Adipose tissue (tissue), 3 donors: ENCODE measurements around the gene ABLIM1. TPM values are rescaled to one million over a fixed set of nuclear protein-coding genes. Genes with fewer than 3 reads are reported as not detected.

Experiments
- H3K27ac ChIP-seq: one replicate; pipeline ENCODE4 v1.5.1; 2013; ENCODE audit warnings: low read depth, low read length
- WGBS, 3 donors: extraction: QIAGEN DNeasy Blood & Tissue Kit; methylation state at CpG; one replicate each; pipeline ENCODE4 v1.1.7; 2013; 5-methylcytosine and 5-hydroxymethylcytosine counted together
- polyA plus RNA-seq, 3 donors: library from polyadenylated mRNA; stranded (reverse); fragments of 200-250 nt; gene quantifications; one replicate each; pipeline ENCODE4 v1.2.3, GENCODE V29; 2013
- donor health status: healthy with polysubstance abuse.
- donor health status: Bipolar disorder and iron deficiency.
- donor health status: healthy.

ABLIM1 gene
- polyA plus RNA-seq, 3 donors, result 13.0 to 50.6 (median 32.9) TPM

DNA sequence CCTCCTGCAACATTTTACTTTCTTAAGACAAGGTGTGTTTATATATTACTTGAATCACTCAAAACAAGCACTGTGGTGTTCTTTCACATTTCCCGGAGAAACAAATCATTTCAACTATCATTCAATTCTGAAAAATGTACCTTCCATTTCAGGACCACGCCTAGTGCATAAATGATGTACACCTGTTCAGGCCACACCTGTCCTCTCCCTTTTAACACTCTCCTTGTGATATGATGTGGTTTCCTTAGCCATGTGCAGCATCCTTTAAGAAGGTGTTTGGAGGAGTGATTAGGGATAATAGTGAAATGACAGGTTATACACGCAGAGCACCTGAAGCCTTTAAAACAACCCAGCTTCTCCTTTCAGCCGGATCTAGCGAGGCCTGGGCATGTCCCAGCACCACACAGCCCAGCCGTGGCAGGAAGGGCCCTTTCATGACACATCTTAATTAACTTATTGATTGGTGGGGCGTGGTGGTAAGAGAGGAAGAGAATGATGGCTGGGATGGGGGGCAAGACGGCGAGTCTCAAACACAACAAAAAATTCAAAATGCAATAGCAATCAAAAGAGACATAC, 26.9 kb downstream of the ABLIM1 start:
- WGBS, 3 donors, result 34 to 51% (median 37%) methylated on average over 9 of the region's 9 CpGs

DNA sequence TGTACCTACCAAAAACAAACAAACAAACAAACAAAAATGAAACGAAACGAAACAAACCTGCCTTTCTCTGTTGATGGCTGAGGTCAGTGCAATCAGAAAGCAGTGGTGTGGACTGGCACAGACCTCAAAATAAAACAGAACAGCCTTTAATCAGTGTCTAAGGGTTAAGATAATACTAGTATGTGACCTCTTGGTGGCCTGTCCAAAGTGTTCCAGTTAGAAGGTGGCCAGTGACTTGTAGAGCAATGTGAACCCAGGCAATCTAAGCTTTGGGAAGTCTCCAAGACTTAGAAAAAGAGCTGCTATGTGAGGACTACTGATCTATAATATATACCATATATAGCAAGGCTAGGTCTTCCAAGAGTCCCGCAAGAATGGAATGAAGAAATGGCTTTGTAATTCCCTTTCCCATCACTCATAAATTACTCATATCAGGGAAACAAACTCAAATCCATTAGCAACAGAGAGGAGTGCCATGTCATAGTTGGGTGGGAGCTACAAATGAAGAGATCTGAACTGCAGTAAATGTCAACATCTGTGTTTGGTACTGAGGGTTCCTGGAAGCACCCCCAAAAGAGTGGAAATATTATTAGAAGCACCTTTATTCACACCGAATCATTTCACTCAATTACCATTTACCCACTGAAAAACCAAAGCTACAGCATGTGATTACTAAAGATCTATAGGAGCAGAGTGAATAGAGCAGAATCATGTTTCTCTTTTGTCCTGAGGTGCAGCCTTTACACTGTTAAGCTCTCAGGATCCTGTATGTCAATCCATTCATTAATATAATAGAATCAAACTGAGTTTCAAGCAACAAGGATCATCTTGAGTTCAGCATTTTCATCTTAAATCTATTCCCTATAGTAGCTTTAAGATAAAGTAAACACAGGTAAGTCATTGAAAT, 28.0 kb downstream of the ABLIM1 start:
- no peak overlapping the region for H3K27ac ChIP-seq
- WGBS, 3 donors, result 68 to 79% (median 75%) methylated on average over 4 of the region's 4 CpGs

More for the DNA sequence above, 26.9 kb downstream of the ABLIM1 start:
- H3K27ac ChIP-seq, result no peak overlapping the region

DNA sequence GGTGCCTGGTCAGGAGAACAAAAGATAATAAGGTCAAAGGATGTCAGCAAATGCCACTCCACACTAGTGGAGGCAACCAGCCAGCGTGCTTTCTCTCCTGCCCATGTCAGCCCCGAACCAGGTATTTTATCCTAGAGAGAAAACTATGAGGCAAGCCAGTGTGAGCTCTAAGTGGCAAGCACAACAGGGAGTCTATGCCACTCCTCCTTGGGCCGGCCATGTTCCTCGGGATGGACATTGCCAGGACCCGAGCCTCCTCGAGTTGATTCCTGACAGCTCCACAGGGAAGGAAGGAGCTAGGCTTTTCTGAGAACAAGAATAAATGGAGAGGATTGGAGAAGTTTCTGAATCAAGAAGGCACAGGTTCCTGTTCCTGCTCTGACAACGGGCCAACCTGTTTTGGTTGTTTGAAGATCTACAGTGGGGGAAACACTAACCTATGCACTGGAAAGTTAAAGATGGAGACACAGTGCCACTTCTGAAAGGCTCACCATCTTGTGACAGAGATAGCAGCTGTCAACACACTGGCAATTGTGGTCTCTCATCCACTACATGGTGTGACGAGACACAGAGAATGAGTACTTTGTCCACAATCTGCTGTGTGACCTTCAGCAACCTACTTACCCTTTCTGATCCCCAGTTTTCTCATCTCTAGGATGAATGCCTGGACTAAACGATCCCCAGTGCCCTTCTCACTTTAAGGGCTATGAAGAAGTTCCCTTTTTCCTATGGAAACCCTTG, 28.8 kb downstream of the ABLIM1 start:
- H3K27ac ChIP-seq, result no peak overlapping the region
- 80 to 82% (median 81%) methylated on average over 9 of the region's 9 CpGs for WGBS, 3 donors

DNA sequence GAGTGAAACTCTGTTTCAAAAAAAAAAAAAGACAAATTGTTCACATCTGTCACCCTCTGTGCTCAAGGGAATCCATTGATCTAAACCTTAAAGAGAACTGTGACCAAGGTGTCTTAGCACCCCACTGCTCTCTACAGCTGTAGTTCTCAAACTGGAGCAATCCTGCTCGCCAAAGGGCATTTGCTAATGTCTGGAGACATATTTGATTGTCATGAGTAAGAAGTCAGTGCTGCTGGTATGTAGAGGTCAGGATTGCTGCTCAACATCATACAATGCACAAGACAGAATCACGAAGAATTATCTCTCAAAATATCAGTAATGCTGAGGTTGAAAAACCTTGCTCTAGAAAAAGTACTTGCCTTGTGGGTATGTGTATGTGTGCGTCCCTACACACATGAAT, 30.0 kb downstream of the ABLIM1 start:
- 92 to 97% (median 95%) methylated on average over 3 of the region's 3 CpGs for WGBS, 3 donors

DNA sequence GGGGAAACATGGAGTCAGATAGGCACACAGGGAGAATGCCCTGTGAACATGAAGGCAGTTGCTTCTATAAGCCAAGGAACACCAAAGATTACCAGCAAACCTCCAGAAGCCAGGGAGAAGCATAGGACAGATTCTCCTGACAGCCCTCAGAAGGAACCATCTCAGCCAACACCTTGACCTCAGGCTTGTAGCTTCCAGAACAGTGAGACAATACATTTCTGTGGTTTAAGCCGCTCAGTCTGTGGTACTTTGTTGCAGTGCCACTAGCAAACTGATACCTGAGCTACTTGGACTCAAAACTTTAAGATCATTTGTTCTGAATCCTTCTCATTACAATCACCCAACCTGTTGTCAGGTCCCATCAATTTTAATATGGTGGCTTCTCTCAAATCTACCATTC, 31.2 kb downstream of the ABLIM1 start:
- WGBS, 3 donors, result 96 to 100% (median 100%) methylated on average over 1 of the region's 1 CpG

More for the DNA sequence above, 30.0 kb downstream of the ABLIM1 start:
- H3K27ac ChIP-seq, result no peak overlapping the region

DNA sequence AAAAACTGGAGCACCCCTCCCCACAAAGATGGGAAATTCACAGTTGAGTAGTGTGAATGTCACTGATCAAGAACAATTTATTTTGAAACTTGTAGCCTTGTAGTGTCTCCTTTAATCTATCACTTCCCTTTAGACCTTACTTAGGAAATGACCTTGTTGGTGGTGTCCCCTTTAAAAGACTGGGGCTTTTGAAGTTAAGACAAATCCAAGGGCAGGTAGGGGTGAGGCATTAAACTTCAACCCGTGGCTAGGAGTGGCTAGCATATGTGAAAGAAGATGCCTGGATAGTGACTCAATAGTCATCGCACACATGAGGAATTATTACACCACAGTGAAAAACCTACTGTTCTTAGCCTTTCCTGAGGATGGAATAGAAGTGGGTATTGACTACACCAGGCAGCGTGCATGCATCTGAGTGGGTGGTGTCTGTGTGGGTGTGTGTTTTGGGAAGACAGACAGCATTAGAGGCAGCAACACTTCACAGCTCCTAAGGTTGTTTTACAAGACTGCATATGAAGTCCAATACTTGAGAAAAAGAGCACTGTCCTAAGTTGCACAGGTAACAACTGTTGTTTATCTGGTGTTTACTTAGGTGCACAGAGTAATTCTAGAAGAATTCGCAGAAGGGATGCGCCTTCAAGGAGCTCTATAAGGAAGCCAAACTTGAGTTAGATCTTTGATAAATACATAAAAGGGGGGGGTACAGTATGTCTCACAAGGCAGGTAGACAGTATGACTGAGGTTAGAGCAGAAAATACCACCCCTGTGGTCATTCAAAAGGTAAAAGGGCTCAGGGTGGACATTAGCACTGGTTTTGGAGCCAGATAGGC, 32.9 kb downstream of the ABLIM1 start:
- no peak overlapping the region for H3K27ac ChIP-seq
- 86 to 87% (median 86%) methylated on average over 5 of the region's 5 CpGs for WGBS, 3 donors

More for the DNA sequence above, 31.2 kb downstream of the ABLIM1 start:
- H3K27ac ChIP-seq, result no peak overlapping the region

DNA sequence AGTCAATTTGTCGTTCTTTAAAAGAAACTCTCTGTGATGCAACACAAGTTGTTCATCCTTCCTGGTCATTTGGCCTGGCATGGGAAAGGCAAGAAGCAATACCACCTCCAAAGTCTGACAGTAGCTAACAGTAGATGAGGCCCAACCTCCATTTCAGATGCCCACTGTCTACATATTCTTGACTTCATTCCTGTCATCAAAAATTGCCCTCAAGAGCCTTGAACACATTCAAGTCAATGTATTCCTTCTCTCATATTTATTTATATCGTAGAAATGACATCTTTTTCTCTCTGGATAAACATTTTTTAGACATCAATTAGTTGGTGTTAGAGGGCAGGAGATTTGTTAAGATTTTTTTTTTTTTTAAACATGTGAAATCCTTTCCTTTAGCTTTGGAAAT, 33.7 kb downstream of the ABLIM1 start:
- no peak overlapping the region for H3K27ac ChIP-seq
- WGBS, 3 donors, result 59 to 96% (median 93%) methylated on average over 2 of the region's 2 CpGs

DNA sequence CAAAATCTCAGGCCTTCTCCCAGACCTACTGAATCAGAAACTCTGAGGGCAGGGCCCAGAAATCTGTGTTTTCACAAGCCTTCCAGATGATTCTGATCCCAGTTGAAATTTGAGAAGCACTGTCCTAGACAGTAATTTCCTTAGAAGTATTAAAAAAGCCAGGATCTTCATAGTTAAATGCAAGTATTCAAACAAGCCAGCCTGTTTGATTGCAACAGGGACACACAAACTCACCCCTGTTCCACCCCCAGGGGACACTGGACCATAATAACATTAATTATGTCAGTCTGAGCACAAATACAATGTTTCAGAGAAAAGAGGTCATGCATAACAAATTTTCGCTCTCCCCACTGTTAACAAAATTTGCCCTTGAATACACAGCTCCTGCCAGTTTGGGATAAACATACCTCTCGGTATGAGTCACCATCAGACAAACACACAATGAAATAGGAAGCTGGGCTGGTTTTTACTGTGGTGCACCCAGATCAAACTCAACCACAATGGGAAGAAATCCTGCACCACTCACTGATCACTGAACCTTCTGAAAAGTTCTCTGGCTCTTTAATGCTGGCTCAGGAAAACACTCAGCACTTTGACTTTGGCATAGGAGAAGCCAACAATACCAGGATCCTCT, 34.3 kb downstream of the ABLIM1 start:
- no peak overlapping the region for H3K27ac ChIP-seq
- 31 to 49% (median 40%) methylated on average over 2 of the region's 2 CpGs for WGBS, 3 donors

DNA sequence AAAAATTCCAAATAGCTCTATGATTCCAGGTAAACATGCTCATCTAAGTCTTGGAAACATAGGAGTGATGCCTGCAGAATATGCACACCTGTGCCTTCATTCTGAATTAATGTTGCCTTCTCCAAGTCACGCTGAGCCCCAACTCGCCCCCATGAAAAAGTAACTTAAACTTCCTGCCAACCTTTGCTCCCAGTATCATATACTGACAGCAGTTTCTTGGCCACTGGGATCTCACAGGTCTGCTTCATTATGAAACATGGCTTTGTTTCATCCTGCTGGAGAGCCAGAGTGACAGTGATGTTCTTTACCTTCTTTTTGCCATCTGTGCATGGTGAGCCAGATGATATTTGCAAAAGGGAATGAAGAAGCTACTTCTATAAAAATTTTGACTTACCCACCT, 34.9 kb downstream of the ABLIM1 start:
- 82 to 89% (median 89%) methylated on average over 2 of the region's 2 CpGs for WGBS, 3 donors

DNA sequence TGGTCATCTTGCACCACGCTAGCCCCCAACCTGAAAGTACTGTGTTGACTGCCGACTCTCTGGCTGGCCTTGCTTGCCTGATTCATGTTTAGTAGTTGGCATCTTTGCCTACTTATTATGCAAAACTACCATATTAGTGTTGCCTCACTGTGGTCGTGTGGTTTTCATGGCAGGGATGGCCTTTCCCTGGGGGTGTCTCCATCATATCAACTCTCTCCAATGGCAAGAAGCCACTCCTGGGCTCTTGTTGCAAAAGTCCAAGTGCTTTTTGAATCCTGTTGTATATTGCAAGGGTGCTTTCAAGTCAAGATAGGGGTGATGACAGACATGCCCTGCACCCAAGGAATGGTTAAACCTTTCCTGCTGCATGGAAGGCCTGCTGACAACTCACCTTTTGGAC, 39.4 kb downstream of the ABLIM1 start:
- no peak overlapping the region for H3K27ac ChIP-seq
- 75 to 93% (median 79%) methylated on average over 3 of the region's 3 CpGs for WGBS, 3 donors

More for the DNA sequence above, 34.9 kb downstream of the ABLIM1 start:
- no peak overlapping the region for H3K27ac ChIP-seq

DNA sequence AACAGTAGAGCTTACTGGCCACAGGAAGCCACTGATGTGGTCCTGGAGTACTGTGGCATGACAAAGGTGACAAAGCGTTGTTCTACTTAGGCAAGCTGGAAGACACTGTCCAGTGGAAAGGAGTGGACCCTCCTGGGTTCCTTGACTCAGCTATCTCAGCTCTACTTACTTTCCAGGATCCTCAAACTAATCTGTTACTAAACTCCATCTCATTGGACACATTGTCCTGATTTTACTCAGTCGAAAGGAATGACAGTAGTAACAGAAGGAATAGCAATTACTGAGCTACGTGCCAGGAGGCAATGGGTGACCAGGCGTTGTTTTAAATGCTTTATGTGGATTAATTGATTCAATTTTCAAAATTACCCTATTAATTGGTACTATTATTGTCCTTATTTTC, 41.6 kb downstream of the ABLIM1 start:
- no peak overlapping the region for H3K27ac ChIP-seq
- 87 to 96% (median 88%) methylated on average over 4 of the region's 4 CpGs for WGBS, 3 donors

DNA sequence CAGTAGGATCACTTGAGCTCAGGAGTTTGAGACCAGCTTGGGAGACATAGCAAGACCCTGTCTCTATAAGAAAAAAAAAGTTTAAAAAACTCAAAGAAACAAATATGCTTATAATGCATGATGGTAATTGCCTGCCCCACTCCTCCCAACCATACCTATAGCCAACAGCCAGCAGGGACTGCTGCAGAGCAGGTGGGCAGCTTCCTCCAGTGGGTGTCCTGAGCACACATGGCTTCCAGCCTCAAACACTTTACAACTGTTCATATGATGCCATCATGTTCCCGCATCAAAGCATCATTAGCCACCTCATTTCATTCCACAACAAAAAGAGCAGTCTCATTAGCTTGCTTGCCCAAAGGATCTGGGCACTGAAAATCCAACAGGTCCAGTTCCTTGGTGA, 42.0 kb downstream of the ABLIM1 start:
- no peak overlapping the region for H3K27ac ChIP-seq
- WGBS, 3 donors, result 96 to 100% (median 100%) methylated on average over 1 of the region's 1 CpG

DNA sequence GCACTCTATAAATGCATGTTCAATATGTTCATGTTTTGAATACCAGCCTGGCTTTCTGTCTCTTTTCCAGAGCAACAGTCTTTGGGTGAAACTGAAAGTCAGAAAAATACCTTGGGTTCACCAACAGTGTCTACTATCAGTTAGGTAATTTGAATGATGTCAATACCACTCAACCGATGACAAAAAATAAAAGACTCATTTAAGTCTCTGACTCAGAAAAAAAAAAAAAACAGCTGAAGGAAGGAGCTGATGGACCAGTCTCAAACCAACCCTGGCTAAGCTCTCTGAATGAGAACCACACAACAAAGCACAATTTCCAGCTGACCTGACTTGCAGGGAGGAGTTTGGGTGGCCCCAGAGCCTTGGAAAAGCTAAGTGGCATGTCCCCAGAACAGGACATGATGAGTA, 42.5 kb downstream of the ABLIM1 start:
- no peak overlapping the region for H3K27ac ChIP-seq
- 71 to 78% (median 71%) methylated on average over 1 of the region's 1 CpG for WGBS, 3 donors

DNA sequence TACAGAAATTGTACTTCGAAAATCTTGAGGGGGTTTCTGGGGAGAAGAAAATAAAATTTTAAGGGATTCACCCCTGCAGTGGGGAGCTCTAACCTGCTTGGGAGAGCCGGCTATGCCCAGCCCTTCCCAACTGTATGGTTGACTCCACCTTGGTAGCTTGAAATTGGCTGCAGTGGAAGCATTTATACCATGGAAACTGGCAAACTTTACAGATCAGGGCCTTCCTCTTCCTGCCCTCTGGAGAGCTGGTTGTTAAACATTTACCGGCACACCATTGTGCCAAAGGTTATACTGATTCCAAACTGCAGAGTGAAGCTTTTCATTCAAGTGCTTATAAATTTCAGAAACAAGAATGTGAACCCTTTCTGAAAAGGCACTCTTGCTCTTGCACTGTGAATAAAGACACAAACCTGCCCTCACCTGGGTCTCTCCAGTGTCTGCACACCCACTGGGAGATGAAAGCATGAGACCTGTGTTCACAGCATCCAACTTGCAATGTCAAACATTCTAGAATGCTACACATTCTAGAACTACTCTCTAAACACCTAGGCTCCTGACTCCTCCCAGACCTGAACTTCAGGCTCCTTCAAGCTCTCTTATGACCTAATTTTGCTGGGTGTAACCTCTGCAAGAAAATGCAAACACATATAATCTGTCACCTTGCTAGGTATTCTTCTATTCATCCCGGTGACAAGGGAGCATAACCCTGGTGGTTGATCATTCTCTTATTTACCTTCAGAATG, 44.7 kb downstream of the ABLIM1 start:
- H3K27ac ChIP-seq, result no peak overlapping the region
- 36 to 77% (median 72%) methylated on average over 4 of the region's 4 CpGs for WGBS, 3 donors

DNA sequence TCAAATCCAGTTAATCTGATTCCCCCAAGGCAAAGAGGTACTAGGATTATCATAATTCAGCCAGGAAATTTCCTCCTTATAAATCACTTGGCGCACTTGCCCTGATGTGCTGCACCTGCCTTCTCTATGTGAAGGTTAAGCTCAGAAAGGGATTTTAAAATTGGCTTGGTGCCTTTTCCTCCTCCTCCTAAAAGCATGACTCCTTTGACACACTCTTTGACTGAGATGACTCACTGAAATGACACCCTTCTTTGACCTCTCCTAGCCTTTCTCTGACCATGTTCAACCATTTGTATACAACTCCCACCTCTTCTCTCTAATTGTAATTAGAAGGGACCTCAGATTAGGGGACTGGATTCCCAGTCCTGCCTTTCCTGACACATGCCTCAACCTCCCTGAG, 46.5 kb downstream of the ABLIM1 start:
- no peak overlapping the region for H3K27ac ChIP-seq
- 84 to 91% (median 85%) methylated on average over 1 of the region's 1 CpG for WGBS, 3 donors

DNA sequence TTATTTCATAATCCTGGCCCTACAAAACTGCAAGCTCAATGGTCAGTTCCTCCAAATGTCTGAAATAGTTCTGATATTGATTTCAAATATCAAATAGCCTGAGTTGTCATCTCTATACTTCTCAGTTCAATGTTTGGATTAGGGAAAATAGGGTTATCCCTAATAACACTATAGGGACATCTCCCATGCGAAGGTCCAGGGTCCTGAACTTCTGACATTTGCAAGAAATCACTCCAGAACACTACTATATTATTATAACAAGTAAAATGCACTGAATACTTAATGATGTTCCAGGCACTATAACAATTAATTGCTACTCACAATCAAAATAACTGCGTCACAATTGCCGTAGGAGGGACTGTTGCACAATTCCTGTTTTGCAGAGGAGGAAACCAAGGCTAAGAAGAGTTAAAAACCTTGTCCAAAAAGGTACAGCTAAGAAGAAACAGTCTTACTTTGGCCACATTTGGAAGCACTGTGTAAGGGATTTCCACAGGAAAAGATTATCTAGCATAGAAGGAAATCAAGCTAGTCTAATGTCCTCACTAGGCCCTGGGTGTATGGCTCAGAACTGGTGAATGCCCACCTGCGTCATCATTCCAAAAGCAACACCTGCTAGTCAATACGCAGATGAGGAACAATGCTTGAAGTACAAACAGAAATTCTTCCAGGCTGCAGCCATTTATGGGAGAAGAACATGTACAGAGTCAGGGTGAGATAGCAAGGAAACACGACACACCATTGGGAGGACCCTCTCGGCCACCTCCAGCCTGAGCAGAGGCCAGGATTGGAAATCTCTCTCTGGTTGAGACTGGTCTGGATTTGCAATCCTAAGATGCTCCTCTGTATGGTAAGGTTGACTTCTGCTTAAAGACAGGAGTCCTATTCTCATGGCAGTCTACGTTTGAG, 48.3 kb downstream of the ABLIM1 start:
- no peak overlapping the region for H3K27ac ChIP-seq
- 69 to 92% (median 72%) methylated on average over 8 of the region's 8 CpGs for WGBS, 3 donors
